GM12891 (cell line): ENCODE measurements around the gene PEX5L.

Experiments
- PAX5 ChIP-seq: IDR thresholded peaks from 2 replicates; pipeline ENCODE4 v1.6.1; 2011; ENCODE audit warnings: low read length, moderate library complexity, mild to moderate bottlenecking; ENCODE audit not compliant: insufficient read depth, severe bottlenecking
- POLR2A ChIP-seq: IDR thresholded peaks from 2 replicates; pipeline ENCODE4 v1.6.1; 2011; ENCODE audit warnings: low read depth, low read length, control low read depth
- POLR2AphosphoS5 ChIP-seq: IDR thresholded peaks from 2 replicates; pipeline ENCODE4 v1.6.1; 2011; ENCODE audit warnings: low read depth, low read length, control low read depth
- POU2F2 ChIP-seq: IDR thresholded peaks from 2 replicates; pipeline ENCODE4 v1.6.1; 2011; ENCODE audit warnings: low read depth, mild to moderate bottlenecking, control low read depth, low read length, moderate library complexity
- TAF1 ChIP-seq: IDR thresholded peaks from 2 replicates; pipeline ENCODE4 v1.6.1; 2011; ENCODE audit warnings: low read depth, low read length, control low read depth

- no peak for TF ChIP-seq POLR2A
- no peak for TF ChIP-seq POLR2AphosphoS5
- TF ChIP-seq TAF1: no peak
- TF ChIP-seq PAX5: no peak
- TF ChIP-seq POU2F2: no peak
Measured at GRCh38 chr3:180011927-180012326, 24.8 kb downstream of the PEX5L start.
